Liver (tissue), 9 donors: Measurements from ENCODE around the gene C8G. TPM values are rescaled to one million over a fixed set of nuclear protein-coding genes. Genes with fewer than 3 reads are reported as not detected.

Source experiments
- DNase-seq: peaks from one replicate; pipeline ENCODE4 v3.0.0-alpha.2; 2017; ENCODE audit warnings: low spot score
- H3K27ac ChIP-seq, 2 donors: one replicate each; pipeline ENCODE4 v1.7.0; 2013; ENCODE audit warnings: inconsistent platforms in 2 of 2, low read length in 2 of 2, control low read depth in 1 of 2, low read depth in 1 of 2, mild to moderate bottlenecking in 1 of 2
- H3K27me3 ChIP-seq, 4 donors: one replicate each; pipeline versions ENCODE4 v1.6.1 to v1.7.0; 2013; ENCODE audit warnings: low read length in 3 of 4, inconsistent platforms in 1 of 4, mild to moderate bottlenecking in 1 of 4, moderate library complexity in 1 of 4; ENCODE audit not compliant: control insufficient read depth in 4 of 4, insufficient read depth in 4 of 4
- H3K36me3 ChIP-seq, 4 donors: one replicate each; pipeline versions ENCODE4 v1.6.1 to v1.7.0; 2013; ENCODE audit warnings: low read length in 3 of 4, mild to moderate bottlenecking in 3 of 4, low read depth in 1 of 4, moderate library complexity in 1 of 4; ENCODE audit not compliant: control insufficient read depth in 4 of 4, insufficient read depth in 3 of 4
- H3K4me1 ChIP-seq, 4 donors: one replicate each; pipeline versions ENCODE4 v1.6.1 to v1.7.0; 2013; ENCODE audit warnings: low read length in 3 of 4, mild to moderate bottlenecking in 3 of 4, moderate library complexity in 1 of 4; ENCODE audit not compliant: control insufficient read depth in 4 of 4, insufficient read depth in 4 of 4
- H3K4me3 ChIP-seq, 3 donors: one replicate each; pipeline versions ENCODE4 v1.6.1 to v1.7.0; 2013; ENCODE audit warnings: low read length in 3 of 3, control low read depth in 1 of 3, low read depth in 1 of 3, mild to moderate bottlenecking in 1 of 3
- H3K9ac ChIP-seq, 2 donors: one replicate each; pipeline ENCODE4 v1.7.0; 2013; ENCODE audit warnings: low read length in 2 of 2, mild to moderate bottlenecking in 2 of 2, moderate library complexity in 2 of 2, control low read depth in 1 of 2, low read depth in 1 of 2
- H3K9me3 ChIP-seq, 4 donors: one replicate each; pipeline versions ENCODE4 v1.6.1 to v1.7.0; 2013; ENCODE audit warnings: low read length in 3 of 4; ENCODE audit not compliant: control insufficient read depth in 4 of 4
- CTCF ChIP-seq: fragments of 150-350 bp; IDR thresholded peaks from 2 replicates; pipeline ENCODE4 v1.5.1; 2017; ENCODE audit warnings: improper control_type of control experiment, low read depth, low read length; ENCODE audit not compliant: missing input control
- EGR1 ChIP-seq, 2 donors: IDR thresholded peaks; 2 replicates each; pipeline ENCODE4 v1.6.1; 2016 to 2018; ENCODE audit warnings: antibody characterized with exemption in 2 of 2, low read depth in 2 of 2
- GABPA ChIP-seq, 2 donors: IDR thresholded peaks in 1 of 2; conservative IDR thresholded peaks in 1 of 2; 2 replicates each; pipeline ENCODE4 v1.6.1; 2016; ENCODE audit warnings: antibody characterized with exemption in 2 of 2, mild to moderate bottlenecking in 1 of 2, moderate library complexity in 1 of 2
- HNF4A ChIP-seq, 2 donors: conservative IDR thresholded peaks; 2 replicates each; pipeline ENCODE4 v1.6.1; 2016; ENCODE audit warnings: antibody characterized with exemption in 2 of 2, mild to moderate bottlenecking in 2 of 2
- HNF4G ChIP-seq: IDR thresholded peaks from 2 replicates; pipeline ENCODE4 v1.6.1; 2016; ENCODE audit warnings: antibody characterized with exemption
- JUND ChIP-seq, 2 donors: IDR thresholded peaks; 2 replicates each; pipeline ENCODE4 v1.6.1; 2016; ENCODE audit warnings: antibody characterized with exemption in 2 of 2
- RAD21 ChIP-seq, 2 donors: IDR thresholded peaks; 2 replicates each; pipeline ENCODE4 v1.6.1; 2016; ENCODE audit warnings: antibody characterized with exemption in 2 of 2, mild to moderate bottlenecking in 2 of 2
- REST ChIP-seq: IDR thresholded peaks from 2 replicates; pipeline ENCODE4 v1.6.1; 2016; ENCODE audit warnings: antibody characterized with exemption, mild to moderate bottlenecking
- RXRA ChIP-seq, 2 donors: IDR thresholded peaks; 2 replicates each; pipeline ENCODE4 v1.6.1; 2017 to 2018; ENCODE audit warnings: antibody characterized with exemption in 2 of 2, mild to moderate bottlenecking in 1 of 2
- SP1 ChIP-seq: IDR thresholded peaks from 2 replicates; pipeline ENCODE4 v1.6.1; 2018; ENCODE audit warnings: antibody characterized with exemption, mild to moderate bottlenecking
- YY1 ChIP-seq: IDR thresholded peaks from 2 replicates; pipeline ENCODE4 v1.6.1; 2016; ENCODE audit warnings: antibody characterized with exemption, mild to moderate bottlenecking
- WGBS: extraction: QIAGEN DNeasy Blood & Tissue Kit; methylation state at CpG from one replicate; pipeline ENCODE4 v1.1.7; 2013; 5-methylcytosine and 5-hydroxymethylcytosine counted together
- polyA plus RNA-seq, 2 donors: library from polyadenylated mRNA; stranded (reverse) in 1 of 2; unstranded in 1 of 2; fragments of 200-250 nt in 1 of 2; fragments of >200 nt in 1 of 2; fragmentation: Nextera tagmentation in 1 of 2; extraction: Ambion mirVana in 1 of 2; gene quantifications; one replicate each; pipeline versions ENCODE4 v1.2.1 to v1.2.3, GENCODE V29; 2013 to 2015
- total RNA-seq, 2 donors: library from RNA; depleted of rRNA; stranded (reverse); fragments of >200 nt; gene quantifications; one replicate each; pipeline ENCODE4 v1.2.3, GENCODE V29; 2014
- donor health status: healthy.
- donor health status: healthy.
- donor health status: healthy.
- donor health status: healthy.
- donor health status: healthy.

The C8G gene
- total and polyA plus RNA-seq, 4 donors, result 25.1 to 1,117 (median 607) TPM

DNA sequence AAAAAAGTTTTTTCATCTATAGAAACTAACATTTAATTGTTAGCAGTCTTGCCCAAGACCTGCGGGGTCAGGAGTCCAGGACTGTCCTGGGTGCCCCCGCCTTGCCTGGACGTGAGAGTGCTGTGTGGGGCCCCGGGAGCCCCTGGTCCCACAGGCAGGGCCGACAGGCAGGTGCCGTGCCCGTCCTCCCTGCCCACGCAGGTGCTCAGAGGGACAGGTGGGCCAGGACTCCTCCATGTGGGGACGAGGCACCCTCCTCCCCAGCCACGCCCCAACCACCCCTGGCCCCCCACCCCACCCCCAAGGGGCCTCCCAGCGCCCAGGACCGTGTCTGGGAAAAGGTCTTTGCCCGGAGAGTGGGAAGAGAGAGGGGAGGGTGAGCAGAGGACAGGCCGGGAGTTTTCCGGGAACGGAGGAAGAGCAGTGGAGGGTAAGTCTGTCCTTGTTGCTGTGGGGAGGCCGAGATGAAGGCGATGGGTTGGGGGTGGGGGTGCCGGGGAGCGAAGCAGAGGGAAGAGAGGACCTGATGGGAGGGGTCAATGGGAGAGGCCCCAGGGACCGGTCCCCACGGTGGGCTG, 4.3 kb downstream of the C8G start:
- WGBS, result 6% methylated on average over 22 of the region's 22 CpGs
- Histone ChIP-seq H3K9ac (peak overlapping the region in 1 of 2 donors; percentile 60), H3K9me3 (no peaks in the 10 kb centered on the region), H3K36me3 (no peaks in the 10 kb centered on the region), H3K4me3 (peak overlapping the region; percentile 19 to 61 (median 58)), H3K4me1 (peaks cover 10 to 37% (median 24%) of the 10 kb centered on the region in 4 donors), H3K27me3 (no peaks in the 10 kb centered on the region), H3K27ac (peak overlapping the region; percentile 67 to 95)
- TF ChIP-seq SP1 (peak; percentile 18), RXRA (IDR thresholded peaks at IDR 0.05) (peak in 1 of 2 donors; percentile 3), HNF4A (conservative IDR thresholded peaks at IDR 0.05) (peak; percentile 63 to 80), RAD21 (IDR thresholded peaks at IDR 0.05) (no peak), EGR1 (IDR thresholded peaks at IDR 0.05; ENCODE audit: low read depth in 2 of 2) (no peak), HNF4G (peak; percentile 0)
- peak; percentile 47 for DNase-seq

GRCh38 chr9:136949817-136950655, 5.0 kb downstream of the C8G start:
- no peaks in the 10 kb centered on the region for H3K36me3 ChIP-seq
- H3K27me3 ChIP-seq, result no peaks in the 10 kb centered on the region
- H3K4me1 ChIP-seq, result peaks cover 10 to 37% (median 24%) of the 10 kb centered on the region in 4 donors
- WGBS, result 1% methylated on average over 63 of the region's 63 CpGs
- H3K9me3 ChIP-seq, result no peaks in the 10 kb centered on the region
- peak overlapping the region; percentile 30 to 57 for H3K9ac ChIP-seq
- TF ChIP-seq YY1, result peak; percentile 73
- peak in 1 of 2 donors; percentile 43 for TF ChIP-seq EGR1 (IDR thresholded peaks at IDR 0.05; ENCODE audit: low read depth in 2 of 2)
- peak; percentile 91 for TF ChIP-seq SP1
- peak; percentile 19 for TF ChIP-seq CTCF
- TF ChIP-seq GABPA (IDR thresholded peaks at IDR 0.05 in 1 of 2, conservative IDR thresholded peaks at IDR 0.05 in 1 of 2), result no peak
- no peak for TF ChIP-seq JUND (IDR thresholded peaks at IDR 0.05)
- peak in 1 of 2 donors; percentile 35 for TF ChIP-seq RAD21 (IDR thresholded peaks at IDR 0.05)
- TF ChIP-seq REST, result peak; percentile 89
- TF ChIP-seq RXRA (IDR thresholded peaks at IDR 0.05), result peak in 1 of 2 donors; percentile 6
- peak; percentile 98 for DNase-seq
- H3K27ac ChIP-seq, result peak overlapping the region; percentile 81 to 95
- peak overlapping the region; percentile 19 to 68 (median 58) for H3K4me3 ChIP-seq
